ENCODE measurements around the gene MED13L.
A peak's percentile ranks its signal among the peaks of the same experiment; 100 is the strongest.
"Not testable (repeated sequence)": the region's sequence is repeated elsewhere in the genome, so short reads cannot be mapped to it uniquely, and the experiment has no call there.

MED13L gene

GRCh38 chr12:116145451-116145850 lies 132.0 kb downstream of the MED13L start:
- no peak for FAIRE-seq

- FAIRE-seq: no peak
These were observed 133.1 kb downstream of the MED13L start for GRCh38 chr12:116144384-116144783.

GRCh38 chr12:116143909-116144308 lies 133.6 kb downstream of the MED13L start:
- no peak for FAIRE-seq

GRCh38 chr12:116142936-116143898 lies 134.3 kb downstream of the MED13L start:
- FAIRE-seq: no peak

GRCh38 chr12:116141833-116142162 lies 135.7 kb downstream of the MED13L start:
- FAIRE-seq: no peak

- FAIRE-seq: peak; percentile 91
These were observed 136.2 kb downstream of the MED13L start for GRCh38 chr12:116141110-116141832.

- FAIRE-seq: no peak
These were observed 137.0 kb downstream of the MED13L start for GRCh38 chr12:116140529-116140928.

- FAIRE-seq: no peak
These were observed 138.7 kb downstream of the MED13L start for GRCh38 chr12:116138781-116139180.

- FAIRE-seq: no peak
These were observed 139.1 kb downstream of the MED13L start for GRCh38 chr12:116138364-116138763.

GRCh38 chr12:116137318-116137717 lies 140.2 kb downstream of the MED13L start:
- FAIRE-seq: no peak

GRCh38 chr12:116136340-116136739 lies 141.2 kb downstream of the MED13L start:
- no peak for FAIRE-seq

GRCh38 chr12:116135209-116135930 lies 142.1 kb downstream of the MED13L start:
- no peak for FAIRE-seq

- no peak for FAIRE-seq
These were observed 143.8 kb downstream of the MED13L start for GRCh38 chr12:116133636-116134214.

GRCh38 chr12:116133149-116133548 lies 144.3 kb downstream of the MED13L start:
- no peak for FAIRE-seq

- FAIRE-seq: not testable (repeated sequence)
These were observed 145.5 kb downstream of the MED13L start for GRCh38 chr12:116131987-116132386.

GRCh38 chr12:116131176-116131575 lies 146.3 kb downstream of the MED13L start:
- no peak for FAIRE-seq

GRCh38 chr12:116130431-116130830 lies 147.1 kb downstream of the MED13L start:
- peak; percentile 37 for FAIRE-seq

GRCh38 chr12:116128779-116129178 lies 148.7 kb downstream of the MED13L start:
- no peak for FAIRE-seq

- FAIRE-seq: no peak
These were observed 149.6 kb downstream of the MED13L start for GRCh38 chr12:116127859-116128258.

- no peak for FAIRE-seq
These were observed 150.9 kb downstream of the MED13L start for GRCh38 chr12:116126610-116127009.

GRCh38 chr12:116125956-116126566 lies 151.4 kb downstream of the MED13L start:
- FAIRE-seq: no peak

GRCh38 chr12:116125084-116125483 lies 152.4 kb downstream of the MED13L start:
- FAIRE-seq: no peak

All from A204.1 (cell line).